Liver (tissue), 9 donors: Measurements from ENCODE around the gene JPH3. TPM values are rescaled to one million over a fixed set of nuclear protein-coding genes. Genes with fewer than 3 reads are reported as not detected.

Source experiments
- DNase-seq: peaks from one replicate; pipeline ENCODE4 v3.0.0-alpha.2; 2017; ENCODE audit warnings: low spot score
- H3K27ac ChIP-seq, 2 donors: one replicate each; pipeline ENCODE4 v1.7.0; 2013; ENCODE audit warnings: inconsistent platforms in 2 of 2, low read length in 2 of 2, control low read depth in 1 of 2, low read depth in 1 of 2, mild to moderate bottlenecking in 1 of 2
- H3K27me3 ChIP-seq, 4 donors: one replicate each; pipeline versions ENCODE4 v1.6.1 to v1.7.0; 2013; ENCODE audit warnings: low read length in 3 of 4, inconsistent platforms in 1 of 4, mild to moderate bottlenecking in 1 of 4, moderate library complexity in 1 of 4; ENCODE audit not compliant: control insufficient read depth in 4 of 4, insufficient read depth in 4 of 4
- H3K36me3 ChIP-seq, 4 donors: one replicate each; pipeline versions ENCODE4 v1.6.1 to v1.7.0; 2013; ENCODE audit warnings: low read length in 3 of 4, mild to moderate bottlenecking in 3 of 4, low read depth in 1 of 4, moderate library complexity in 1 of 4; ENCODE audit not compliant: control insufficient read depth in 4 of 4, insufficient read depth in 3 of 4
- H3K4me1 ChIP-seq, 4 donors: one replicate each; pipeline versions ENCODE4 v1.6.1 to v1.7.0; 2013; ENCODE audit warnings: low read length in 3 of 4, mild to moderate bottlenecking in 3 of 4, moderate library complexity in 1 of 4; ENCODE audit not compliant: control insufficient read depth in 4 of 4, insufficient read depth in 4 of 4
- H3K4me3 ChIP-seq, 3 donors: one replicate each; pipeline versions ENCODE4 v1.6.1 to v1.7.0; 2013; ENCODE audit warnings: low read length in 3 of 3, control low read depth in 1 of 3, low read depth in 1 of 3, mild to moderate bottlenecking in 1 of 3
- H3K9ac ChIP-seq, 2 donors: one replicate each; pipeline ENCODE4 v1.7.0; 2013; ENCODE audit warnings: low read length in 2 of 2, mild to moderate bottlenecking in 2 of 2, moderate library complexity in 2 of 2, control low read depth in 1 of 2, low read depth in 1 of 2
- H3K9me3 ChIP-seq, 4 donors: one replicate each; pipeline versions ENCODE4 v1.6.1 to v1.7.0; 2013; ENCODE audit warnings: low read length in 3 of 4; ENCODE audit not compliant: control insufficient read depth in 4 of 4
- CTCF ChIP-seq: fragments of 150-350 bp; IDR thresholded peaks from 2 replicates; pipeline ENCODE4 v1.5.1; 2017; ENCODE audit warnings: improper control_type of control experiment, low read depth, low read length; ENCODE audit not compliant: missing input control
- EGR1 ChIP-seq, 2 donors: IDR thresholded peaks; 2 replicates each; pipeline ENCODE4 v1.6.1; 2016 to 2018; ENCODE audit warnings: antibody characterized with exemption in 2 of 2, low read depth in 2 of 2
- FOXA1 ChIP-seq: IDR thresholded peaks from 2 replicates; pipeline ENCODE4 v1.6.1; 2016; ENCODE audit warnings: antibody characterized with exemption
- FOXA2 ChIP-seq: IDR thresholded peaks from 2 replicates; pipeline ENCODE4 v1.6.1; 2016; ENCODE audit warnings: antibody characterized with exemption
- GABPA ChIP-seq, 2 donors: IDR thresholded peaks in 1 of 2; conservative IDR thresholded peaks in 1 of 2; 2 replicates each; pipeline ENCODE4 v1.6.1; 2016; ENCODE audit warnings: antibody characterized with exemption in 2 of 2, mild to moderate bottlenecking in 1 of 2, moderate library complexity in 1 of 2
- HNF4A ChIP-seq, 2 donors: conservative IDR thresholded peaks; 2 replicates each; pipeline ENCODE4 v1.6.1; 2016; ENCODE audit warnings: antibody characterized with exemption in 2 of 2, mild to moderate bottlenecking in 2 of 2
- HNF4G ChIP-seq: IDR thresholded peaks from 2 replicates; pipeline ENCODE4 v1.6.1; 2016; ENCODE audit warnings: antibody characterized with exemption
- JUND ChIP-seq, 2 donors: IDR thresholded peaks; 2 replicates each; pipeline ENCODE4 v1.6.1; 2016; ENCODE audit warnings: antibody characterized with exemption in 2 of 2
- MAX ChIP-seq: IDR thresholded peaks from 2 replicates; pipeline ENCODE4 v1.6.1; 2016; ENCODE audit warnings: antibody characterized with exemption
- NR2F2 ChIP-seq: IDR thresholded peaks from 2 replicates; pipeline ENCODE4 v1.6.1; 2016; ENCODE audit warnings: antibody characterized with exemption
- RAD21 ChIP-seq, 2 donors: IDR thresholded peaks; 2 replicates each; pipeline ENCODE4 v1.6.1; 2016; ENCODE audit warnings: antibody characterized with exemption in 2 of 2, mild to moderate bottlenecking in 2 of 2
- REST ChIP-seq: IDR thresholded peaks from 2 replicates; pipeline ENCODE4 v1.6.1; 2016; ENCODE audit warnings: antibody characterized with exemption, mild to moderate bottlenecking
- RXRA ChIP-seq, 2 donors: IDR thresholded peaks; 2 replicates each; pipeline ENCODE4 v1.6.1; 2017 to 2018; ENCODE audit warnings: antibody characterized with exemption in 2 of 2, mild to moderate bottlenecking in 1 of 2
- SP1 ChIP-seq: IDR thresholded peaks from 2 replicates; pipeline ENCODE4 v1.6.1; 2018; ENCODE audit warnings: antibody characterized with exemption, mild to moderate bottlenecking
- TAF1 ChIP-seq: conservative IDR thresholded peaks from 2 replicates; pipeline ENCODE4 v1.6.1; 2016; ENCODE audit warnings: antibody characterized with exemption, mild to moderate bottlenecking
- YY1 ChIP-seq: IDR thresholded peaks from 2 replicates; pipeline ENCODE4 v1.6.1; 2016; ENCODE audit warnings: antibody characterized with exemption, mild to moderate bottlenecking
- ZBTB33 ChIP-seq: IDR thresholded peaks from 2 replicates; pipeline ENCODE4 v1.6.1; 2016; ENCODE audit warnings: antibody characterized with exemption
- WGBS: extraction: QIAGEN DNeasy Blood & Tissue Kit; methylation state at CpG from one replicate; pipeline ENCODE4 v1.1.7; 2013; 5-methylcytosine and 5-hydroxymethylcytosine counted together
- polyA plus RNA-seq, 2 donors: library from polyadenylated mRNA; stranded (reverse) in 1 of 2; unstranded in 1 of 2; fragments of 200-250 nt in 1 of 2; fragments of >200 nt in 1 of 2; fragmentation: Nextera tagmentation in 1 of 2; extraction: Ambion mirVana in 1 of 2; gene quantifications; one replicate each; pipeline versions ENCODE4 v1.2.1 to v1.2.3, GENCODE V29; 2013 to 2015
- total RNA-seq, 2 donors: library from RNA; depleted of rRNA; stranded (reverse); fragments of >200 nt; gene quantifications; one replicate each; pipeline ENCODE4 v1.2.3, GENCODE V29; 2014
- donor health status: healthy.
- donor health status: healthy.
- donor health status: healthy.
- donor health status: healthy.
- donor health status: healthy.

JPH3 gene
- total and polyA plus RNA-seq, 4 donors = under 0.01 to 0.09 (median 0.04) TPM

GRCh38 chr16:87563022-87563421 is 39.3 kb upstream of the JPH3 start:
- H3K27ac ChIP-seq = no peak overlapping the region
- WGBS = 90% methylated on average over 6 of the region's 6 CpGs
- TF ChIP-seq FOXA2 (no peak), YY1 (no peak), MAX (no peak), RAD21 (IDR thresholded peaks at IDR 0.05) (no peak), REST (no peak), TAF1 (no peak), EGR1 (IDR thresholded peaks at IDR 0.05; ENCODE audit: low read depth in 2 of 2) (no peak), NR2F2 (no peak), SP1 (no peak), FOXA1 (no peak), GABPA (IDR thresholded peaks at IDR 0.05 in 1 of 2, conservative IDR thresholded peaks at IDR 0.05 in 1 of 2) (no peak), HNF4G (no peak), JUND (IDR thresholded peaks at IDR 0.05) (no peak), HNF4A (conservative IDR thresholded peaks at IDR 0.05) (no peak)
- H3K9ac ChIP-seq = no peak overlapping the region
- no peak overlapping the region for H3K4me3 ChIP-seq
- H3K36me3 ChIP-seq = no peaks in the 10 kb centered on the region
- peaks cover 0 to 2% (median 0%) of the 10 kb centered on the region in 4 donors for H3K4me1 ChIP-seq
- H3K9me3 ChIP-seq = no peaks in the 10 kb centered on the region
- no peak for DNase-seq
- H3K27me3 ChIP-seq = no peaks in the 10 kb centered on the region

- no peak for DNase-seq
- Histone ChIP-seq H3K4me3 (no peak overlapping the region), H3K36me3 (no peaks in the 10 kb centered on the region), H3K9ac (no peak overlapping the region), H3K27ac (no peak overlapping the region), H3K4me1 (peaks cover 0 to 2% (median 0%) of the 10 kb centered on the region in 4 donors), H3K27me3 (no peaks in the 10 kb centered on the region), H3K9me3 (no peaks in the 10 kb centered on the region)
- 82% methylated on average over 42 of the region's 44 CpGs for WGBS
- TF ChIP-seq YY1 = no peak
- no peak for TF ChIP-seq FOXA1
These were observed 38.4 kb upstream of the JPH3 start for GRCh38 chr16:87563714-87564523.

GRCh38 chr16:87564524-87564778 is 37.9 kb upstream of the JPH3 start:
- no peak overlapping the region for H3K27ac ChIP-seq
- H3K27me3 ChIP-seq = no peaks in the 10 kb centered on the region
- no peaks in the 10 kb centered on the region for H3K9me3 ChIP-seq
- H3K36me3 ChIP-seq = no peaks in the 10 kb centered on the region
- no peak for DNase-seq
- H3K4me1 ChIP-seq = peaks cover 0 to 2% (median 0%) of the 10 kb centered on the region in 4 donors
- H3K4me3 ChIP-seq = no peak overlapping the region
- H3K9ac ChIP-seq = no peak overlapping the region
- WGBS = 85% methylated on average over 6 of the region's 6 CpGs
- TF ChIP-seq RXRA (IDR thresholded peaks at IDR 0.05) (no peak), FOXA2 (no peak), ZBTB33 (no peak), NR2F2 (no peak), RAD21 (IDR thresholded peaks at IDR 0.05) (no peak), TAF1 (no peak), GABPA (IDR thresholded peaks at IDR 0.05 in 1 of 2, conservative IDR thresholded peaks at IDR 0.05 in 1 of 2) (no peak), EGR1 (IDR thresholded peaks at IDR 0.05; ENCODE audit: low read depth in 2 of 2) (no peak), CTCF (no peak), YY1 (no peak)
